OCI-LY3 (cell line): ENCODE results near the gene TMX4.
A peak's percentile ranks its signal among the peaks of the same experiment; 100 is the strongest.

ENCODE experiments used
- EZH2phosphoT487 ChIP-seq: fragments of 200-600 bp; shearing (Covaris generic); IDR thresholded peaks from 2 replicates; pipeline ENCODE4 v1.6.1; 2018; ENCODE audit warnings: antibody characterized with exemption, mixed run types, low read depth
- TF ChIP-seq, protein P1 (sequence below): fragments of 200-600, 300-600 bp; sonication (generic); IDR thresholded peaks from 2 replicates; pipeline ENCODE4 v1.5.1; 2014; ENCODE audit warnings: antibody characterized with exemption, low read length, low read depth

DNA sequence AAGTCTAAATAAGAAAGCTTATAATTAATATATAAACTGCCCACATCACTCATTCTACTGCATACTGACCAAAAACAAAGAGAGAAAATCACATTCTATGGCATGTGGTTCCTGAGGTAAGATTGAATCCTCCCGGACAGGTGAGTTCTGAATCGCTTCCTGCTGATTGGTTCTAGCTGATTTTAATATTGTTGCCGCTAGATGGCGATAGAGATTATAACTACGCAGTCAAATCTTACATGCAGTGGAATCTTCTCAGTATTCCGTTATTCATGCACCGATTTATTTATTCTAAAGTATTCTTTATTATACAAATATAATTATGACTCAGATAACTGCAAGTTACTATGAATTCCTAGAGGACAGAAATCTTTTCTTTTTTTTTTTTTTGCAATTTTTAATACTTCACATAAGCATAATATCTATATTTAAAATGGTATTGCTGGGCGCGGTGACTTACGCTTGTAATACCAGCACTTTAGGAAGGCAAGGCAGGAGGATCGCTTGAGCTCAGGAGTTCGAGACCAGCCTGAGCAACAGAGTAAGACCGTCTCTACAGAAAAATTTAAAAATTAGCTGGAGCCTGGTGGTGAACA lies 24.2 kb upstream of the TMX4 start:
- TF ChIP-seq, protein P1, sequence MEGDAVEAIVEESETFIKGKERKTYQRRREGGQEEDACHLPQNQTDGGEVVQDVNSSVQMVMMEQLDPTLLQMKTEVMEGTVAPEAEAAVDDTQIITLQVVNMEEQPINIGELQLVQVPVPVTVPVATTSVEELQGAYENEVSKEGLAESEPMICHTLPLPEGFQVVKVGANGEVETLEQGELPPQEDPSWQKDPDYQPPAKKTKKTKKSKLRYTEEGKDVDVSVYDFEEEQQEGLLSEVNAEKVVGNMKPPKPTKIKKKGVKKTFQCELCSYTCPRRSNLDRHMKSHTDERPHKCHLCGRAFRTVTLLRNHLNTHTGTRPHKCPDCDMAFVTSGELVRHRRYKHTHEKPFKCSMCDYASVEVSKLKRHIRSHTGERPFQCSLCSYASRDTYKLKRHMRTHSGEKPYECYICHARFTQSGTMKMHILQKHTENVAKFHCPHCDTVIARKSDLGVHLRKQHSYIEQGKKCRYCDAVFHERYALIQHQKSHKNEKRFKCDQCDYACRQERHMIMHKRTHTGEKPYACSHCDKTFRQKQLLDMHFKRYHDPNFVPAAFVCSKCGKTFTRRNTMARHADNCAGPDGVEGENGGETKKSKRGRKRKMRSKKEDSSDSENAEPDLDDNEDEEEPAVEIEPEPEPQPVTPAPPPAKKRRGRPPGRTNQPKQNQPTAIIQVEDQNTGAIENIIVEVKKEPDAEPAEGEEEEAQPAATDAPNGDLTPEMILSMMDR = peak; percentile 72
- no peak for TF ChIP-seq EZH2phosphoT487
